Left colon (tissue), 2 donors: ENCODE data around the gene TRAK1. TPM values are rescaled to one million over a fixed set of nuclear protein-coding genes. Genes with fewer than 3 reads are reported as not detected.

Source experiments
- ATAC-seq: fragments of 200-7000 bp; cut with Tn5 transposase; one replicate; pipeline ENCODE4 v1.9.1; 2020; ENCODE audit warnings: mild to moderate bottlenecking, moderate library complexity
- DNase-seq, 2 donors: peaks; one replicate each; pipeline ENCODE4 v3.0.0-alpha.2; 2020
- intact Hi-C, 2 donors: fragments of 100-400 bp; cut with DNase I in 1 of 2; cut with micrococcal nuclease in 1 of 2; formaldehyde crosslinking; loops; one replicate each; pipeline versions ENCODE4 v1.11.2 to v1.14.0; 2022; cut with DNase I, micrococcal nuclease
- total RNA-seq, 2 donors: library from RNA; stranded (reverse); fragmentation: NEBNext Ultra II Directional; extraction: Animal tissue kit (Norgen Biotek cat#: 25700); gene quantifications; one replicate each; pipeline ENCODE4 v1.2.1, GENCODE V29; 2021
- donor health status: DM: no; HTN: no; CAD: no.
- donor health status: DM: yes; HTN: yes; CAD: no.

TRAK1 gene
- total RNA-seq, 2 donors from 2014 or later: 81.2 to 91.6 TPM

GRCh38 chr3:42180901-42181300, 89.7 kb downstream of the TRAK1 start:
- ATAC-seq (peak; percentile 80), DNase-seq (peak; percentile 26 to 66)
- intact Hi-C loops: no loop called here

GRCh38 chr3:42182555-42182954, 91.4 kb downstream of the TRAK1 start:
- DNase-seq: no peak
- no peak for ATAC-seq
- intact Hi-C loops: no loop called here

- DNase-seq: no peak
- intact Hi-C loops: no loop called here
These were observed 93.0 kb downstream of the TRAK1 start for GRCh38 chr3:42183991-42184632.

GRCh38 chr3:42184651-42185443, 93.7 kb downstream of the TRAK1 start:
- ATAC-seq: peak; percentile 18
- no peak for DNase-seq
- intact Hi-C loops: no loop called here

More at GRCh38 chr3:42183991-42184632, 93.0 kb downstream of the TRAK1 start:
- no peak for ATAC-seq

GRCh38 chr3:42187936-42188335, 96.8 kb downstream of the TRAK1 start:
- ATAC-seq (no peak), DNase-seq (no peak)
- intact Hi-C loops: no loop called here

- DNase-seq (no peak), ATAC-seq (no peak)
- intact Hi-C loops: no loop called here
These were observed 97.2 kb downstream of the TRAK1 start for GRCh38 chr3:42188376-42188775.

- intact Hi-C loops: no loop called here
- peak; percentile 7 for ATAC-seq
These were observed 97.9 kb downstream of the TRAK1 start for GRCh38 chr3:42189001-42189460.

GRCh38 chr3:42189736-42190135, 98.6 kb downstream of the TRAK1 start:
- ATAC-seq: no peak
- intact Hi-C loops: loop anchor here in 1 of 2 donors (5.0 kb wide), 2 partner anchors 72 to 292 kb away; no protein-coding TSS in a partner anchor
- DNase-seq: no peak

More at GRCh38 chr3:42189001-42189460, 97.9 kb downstream of the TRAK1 start:
- no peak for DNase-seq

GRCh38 chr3:42190701-42191442, 99.7 kb downstream of the TRAK1 start:
- peak in 1 of 2 donors; percentile 85 for DNase-seq
- intact Hi-C loops: loop anchor here in 1 of 2 donors (5.0 kb wide), 2 partner anchors 74 to 294 kb away; no protein-coding TSS in a partner anchor
- ATAC-seq: peak; percentile 82

GRCh38 chr3:42191443-42191747, 100.2 kb downstream of the TRAK1 start:
- intact Hi-C loops: loop anchor here in 1 of 2 donors (5.0 kb wide), 2 partner anchors 74 to 294 kb away; no protein-coding TSS in a partner anchor
- peak; percentile 22 for ATAC-seq
- no peak for DNase-seq

GRCh38 chr3:42192334-42193200, 101.4 kb downstream of the TRAK1 start:
- DNase-seq: no peak
- intact Hi-C loops: loop anchor here in 1 of 2 donors (5.0 kb wide), 2 partner anchors 75 to 295 kb away; no protein-coding TSS in a partner anchor
- ATAC-seq: no peak

GRCh38 chr3:42194943-42195510, 103.9 kb downstream of the TRAK1 start:
- no peak for DNase-seq
- intact Hi-C loops: loop anchor here in 1 of 2 donors (5.0 kb wide), 2 partner anchors 78 to 298 kb away; no protein-coding TSS in a partner anchor
- ATAC-seq: no peak

GRCh38 chr3:42195879-42196330, 104.7 kb downstream of the TRAK1 start:
- intact Hi-C loops: no loop called here
- no peak for ATAC-seq

GRCh38 chr3:42198709-42199108, 107.6 kb downstream of the TRAK1 start:
- DNase-seq: no peak
- no peak for ATAC-seq
- intact Hi-C loops: no loop called here

More at GRCh38 chr3:42195879-42196330, 104.7 kb downstream of the TRAK1 start:
- DNase-seq: no peak

- no peak for DNase-seq
- no peak for ATAC-seq
- intact Hi-C loops: no loop called here
These were observed 111.2 kb downstream of the TRAK1 start for GRCh38 chr3:42202217-42202865.

GRCh38 chr3:42204867-42205599, 113.9 kb downstream of the TRAK1 start:
- intact Hi-C loops: no loop called here
- DNase-seq: no peak
- no peak for ATAC-seq
